GM12864 (cell line): Measurements from ENCODE around the gene HTRA3.

Source experiments
- DNase-seq: peaks from one replicate; pipeline ENCODE4 v3.0.0-alpha.2; 2011; ENCODE audit warnings: low read depth
- H3K4me3 ChIP-seq: 2 replicates; pipeline ENCODE4 v1.5.1; 2011; ENCODE audit warnings: mild to moderate bottlenecking, low read depth, low read length, control low read depth
- CTCF ChIP-seq: IDR thresholded peaks from 2 replicates; pipeline ENCODE4 v1.5.1; 2011; ENCODE audit warnings: low read depth, mild to moderate bottlenecking, moderate library complexity, low read length, control low read depth, inconsistent platforms; ENCODE audit errors: missing control alignments

HTRA3 gene

GRCh38 chr4:8269535-8270417 lies at the start of gene HTRA3:
Gene HTRA3 (plus strand): TSS chr4:8269754. CDS start chr4:8269969, 215 bp downstream.
- H3K4me3 ChIP-seq = no peak within 1 kb of the TSS
- DNase-seq = no peak
- TF ChIP-seq CTCF = no peak

- TF ChIP-seq CTCF = no peak
Observed at GRCh38 chr4:8220661-8221450, 48.7 kb upstream of the HTRA3 start.

GRCh38 chr4:8221476-8221875 lies 48.1 kb upstream of the HTRA3 start:
- no peak for DNase-seq
- H3K4me3 ChIP-seq = no peak overlapping the region
- no peak for TF ChIP-seq CTCF

More at GRCh38 chr4:8220661-8221450, 48.7 kb upstream of the HTRA3 start:
- DNase-seq = no peak
- no peak overlapping the region for H3K4me3 ChIP-seq

- H3K4me3 ChIP-seq = no peak overlapping the region
- TF ChIP-seq CTCF = no peak
- no peak for DNase-seq
Observed at GRCh38 chr4:8221985-8222384, 47.6 kb upstream of the HTRA3 start.

- no peak for DNase-seq
- no peak for TF ChIP-seq CTCF
- H3K4me3 ChIP-seq = no peak overlapping the region
Observed at GRCh38 chr4:8222609-8223388, 46.8 kb upstream of the HTRA3 start.

GRCh38 chr4:8224267-8224974 lies 45.1 kb upstream of the HTRA3 start:
- DNase-seq = no peak
- no peak for TF ChIP-seq CTCF
- H3K4me3 ChIP-seq = no peak overlapping the region
